SK-N-SH treated with all-trans-retinoic acid at 6 μM for 48 hours (cell line): ENCODE measurements around the gene FTH1.

ENCODE experiments used
- ATAC-seq: fragments of 200-7000 bp; cut with Tn5 transposase; 3 replicates; pipeline ENCODE4 v1.9.1; 2020; ENCODE audit warnings: mild to moderate bottlenecking, moderate library complexity
- ARNTL ChIP-seq: fragments of 450-650 bp; formaldehyde crosslinking; IDR thresholded peaks from 2 replicates; pipeline ENCODE4 v1.5.0; 2020; ENCODE audit warnings: low read depth, mild to moderate bottlenecking, moderate library complexity, borderline replicate concordance
- BACH2 ChIP-seq: fragments of 250-450 bp; sonication (Bioruptor Pico); IDR thresholded peaks from 2 replicates; pipeline ENCODE4 v1.9.0; 2021; ENCODE audit warnings: mild to moderate bottlenecking, borderline replicate concordance
- ESRRG ChIP-seq: fragments of 250-450 bp; sonication (Bioruptor Pico); IDR thresholded peaks from 2 replicates; pipeline ENCODE4 v1.6.1; 2021; ENCODE audit warnings: mild to moderate bottlenecking
- ISL1 ChIP-seq: fragments of 250-450 bp; sonication (Bioruptor Pico); IDR thresholded peaks from 2 replicates; pipeline ENCODE4 v2.1.2; 2022; ENCODE audit warnings: mild to moderate bottlenecking, moderate library complexity
- OSR1 ChIP-seq: fragments of 250-450 bp; sonication (Bioruptor Pico); IDR thresholded peaks from 2 replicates; pipeline ENCODE4 v1.8.0; 2022; ENCODE audit warnings: moderate library complexity, mild to moderate bottlenecking, inconsistent platforms
- RARB ChIP-seq: fragments of 250-450 bp; sonication (Bioruptor Pico); IDR thresholded peaks from 2 replicates; pipeline ENCODE4 v1.8.0; 2021; ENCODE audit warnings: mild to moderate bottlenecking, moderate library complexity
- SNAI2 ChIP-seq: fragments of 250-450 bp; sonication (Bioruptor Pico); IDR thresholded peaks from 2 replicates; pipeline ENCODE4 v1.5.0; 2020; ENCODE audit warnings: mild to moderate bottlenecking, moderate library complexity
- TCF4 ChIP-seq: fragments of 250-450 bp; sonication (Bioruptor Pico); IDR thresholded peaks from 2 replicates; pipeline ENCODE4 v1.8.0; 2021; ENCODE audit warnings: mild to moderate bottlenecking, moderate library complexity, borderline replicate concordance
- ZC3H10 ChIP-seq: fragments of 250-450 bp; sonication (Bioruptor Pico); IDR thresholded peaks from 2 replicates; pipeline ENCODE4 v1.5.1; 2021; ENCODE audit warnings: mild to moderate bottlenecking, moderate library complexity
- ZFP3 ChIP-seq: fragments of 250-450 bp; sonication (Bioruptor Pico); IDR thresholded peaks from 2 replicates; pipeline ENCODE4 v1.5.0; 2020; ENCODE audit warnings: mild to moderate bottlenecking, moderate library complexity
- ZFP30 ChIP-seq: fragments of 450-650 bp; formaldehyde crosslinking; IDR thresholded peaks from 2 replicates; pipeline ENCODE4 v1.5.0; 2022; ENCODE audit warnings: mild to moderate bottlenecking, moderate library complexity
- ZNF70 ChIP-seq: fragments of 450-650 bp; formaldehyde crosslinking; IDR thresholded peaks from 2 replicates; pipeline ENCODE4 v1.5.0; 2020; ENCODE audit warnings: mild to moderate bottlenecking, moderate library complexity
- ZNF8 ChIP-seq: fragments of 450-650 bp; formaldehyde crosslinking; IDR thresholded peaks from 2 replicates; pipeline ENCODE4 v1.5.0; 2020; ENCODE audit warnings: mild to moderate bottlenecking, moderate library complexity
- TF ChIP-seq, protein P1 (sequence below): fragments of 250-450 bp; sonication (Bioruptor Pico); IDR thresholded peaks from 2 replicates; pipeline ENCODE4 v1.5.0; 2020; ENCODE audit warnings: mild to moderate bottlenecking, moderate library complexity
- TF ChIP-seq, protein P2 (sequence below): fragments of 250-450 bp; sonication (Bioruptor Pico); IDR thresholded peaks from 2 replicates; pipeline ENCODE4 v1.5.1; 2020; ENCODE audit warnings: low read depth, mild to moderate bottlenecking, moderate library complexity
- TF ChIP-seq, protein P3 (sequence below): fragments of 250-450 bp; sonication (Bioruptor Pico); IDR thresholded peaks from 2 replicates; pipeline ENCODE4 v1.5.1; 2021; ENCODE audit warnings: mild to moderate bottlenecking, moderate library complexity
- TF ChIP-seq, protein P4 (sequence below): fragments of 250-450 bp; sonication (Bioruptor Pico); IDR thresholded peaks from 2 replicates; pipeline ENCODE4 v1.8.0; 2021; ENCODE audit warnings: low read depth, mild to moderate bottlenecking, moderate library complexity, borderline replicate concordance

The FTH1 gene

DNA sequence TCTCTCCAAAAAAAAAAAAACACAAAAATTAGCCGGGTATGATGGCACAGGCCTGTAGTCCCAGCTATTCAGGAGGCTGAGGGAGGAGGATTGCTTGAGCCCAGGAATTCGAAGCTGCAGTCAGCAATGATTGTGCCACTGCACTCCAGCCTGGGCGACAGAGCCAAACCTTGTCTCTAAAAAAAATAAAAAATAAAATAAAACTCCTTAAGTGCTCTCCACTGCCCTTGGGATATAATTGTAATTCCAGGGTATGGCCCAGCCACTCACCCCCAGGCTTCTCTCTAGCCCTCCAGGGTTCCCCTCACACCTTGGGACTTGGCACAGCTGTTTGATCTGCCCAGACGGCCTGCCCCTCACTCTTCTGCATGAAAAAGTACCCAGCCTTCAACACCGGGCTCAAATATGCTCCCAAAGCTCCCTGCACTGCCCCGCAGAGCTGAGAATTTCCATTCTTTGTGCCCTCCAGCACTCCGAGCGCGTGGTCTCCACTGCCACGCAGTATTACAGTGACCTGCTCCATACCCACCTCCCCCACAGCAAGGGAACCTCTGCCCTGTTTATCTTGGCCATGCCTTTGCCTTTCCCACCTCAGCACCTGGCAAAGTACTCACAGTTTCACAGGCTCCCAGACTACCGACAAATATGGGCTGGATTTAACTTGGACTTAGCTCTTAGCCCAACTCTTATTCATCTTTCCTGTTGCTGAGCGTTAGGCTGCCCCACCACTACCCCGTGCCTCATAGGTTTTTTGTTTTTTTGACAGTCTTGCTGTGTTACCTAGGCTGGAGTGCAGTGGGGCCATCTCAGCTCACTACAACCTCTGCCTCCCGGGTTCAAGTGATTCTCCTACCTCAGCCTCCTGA, 7.6 kb upstream of the FTH1 start:
- TF ChIP-seq ZNF8 (no peak), ZC3H10 (CRISPR knock-in tag) (no peak), ZNF70 (no peak), ZFP3 (CRISPR knock-in tag) (no peak), OSR1 (CRISPR knock-in tag) (no peak), ARNTL (CRISPR knock-in tag) (no peak), RARB (CRISPR knock-in tag) (no peak), ISL1 (CRISPR knock-in tag) (no peak), ESRRG (CRISPR knock-in tag) (no peak), SNAI2 (CRISPR knock-in tag) (no peak), ZFP30 (CRISPR knock-in tag) (no peak), TCF4 (no peak), BACH2 (no peak)
- TF ChIP-seq, protein P1, sequence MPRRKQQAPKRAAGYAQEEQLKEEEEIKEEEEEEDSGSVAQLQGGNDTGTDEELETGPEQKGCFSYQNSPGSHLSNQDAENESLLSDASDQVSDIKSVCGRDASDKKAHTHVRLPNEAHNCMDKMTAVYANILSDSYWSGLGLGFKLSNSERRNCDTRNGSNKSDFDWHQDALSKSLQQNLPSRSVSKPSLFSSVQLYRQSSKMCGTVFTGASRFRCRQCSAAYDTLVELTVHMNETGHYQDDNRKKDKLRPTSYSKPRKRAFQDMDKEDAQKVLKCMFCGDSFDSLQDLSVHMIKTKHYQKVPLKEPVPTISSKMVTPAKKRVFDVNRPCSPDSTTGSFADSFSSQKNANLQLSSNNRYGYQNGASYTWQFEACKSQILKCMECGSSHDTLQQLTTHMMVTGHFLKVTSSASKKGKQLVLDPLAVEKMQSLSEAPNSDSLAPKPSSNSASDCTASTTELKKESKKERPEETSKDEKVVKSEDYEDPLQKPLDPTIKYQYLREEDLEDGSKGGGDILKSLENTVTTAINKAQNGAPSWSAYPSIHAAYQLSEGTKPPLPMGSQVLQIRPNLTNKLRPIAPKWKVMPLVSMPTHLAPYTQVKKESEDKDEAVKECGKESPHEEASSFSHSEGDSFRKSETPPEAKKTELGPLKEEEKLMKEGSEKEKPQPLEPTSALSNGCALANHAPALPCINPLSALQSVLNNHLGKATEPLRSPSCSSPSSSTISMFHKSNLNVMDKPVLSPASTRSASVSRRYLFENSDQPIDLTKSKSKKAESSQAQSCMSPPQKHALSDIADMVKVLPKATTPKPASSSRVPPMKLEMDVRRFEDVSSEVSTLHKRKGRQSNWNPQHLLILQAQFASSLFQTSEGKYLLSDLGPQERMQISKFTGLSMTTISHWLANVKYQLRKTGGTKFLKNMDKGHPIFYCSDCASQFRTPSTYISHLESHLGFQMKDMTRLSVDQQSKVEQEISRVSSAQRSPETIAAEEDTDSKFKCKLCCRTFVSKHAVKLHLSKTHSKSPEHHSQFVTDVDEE (CRISPR knock-in tag) = no peak
- TF ChIP-seq, protein P2, sequence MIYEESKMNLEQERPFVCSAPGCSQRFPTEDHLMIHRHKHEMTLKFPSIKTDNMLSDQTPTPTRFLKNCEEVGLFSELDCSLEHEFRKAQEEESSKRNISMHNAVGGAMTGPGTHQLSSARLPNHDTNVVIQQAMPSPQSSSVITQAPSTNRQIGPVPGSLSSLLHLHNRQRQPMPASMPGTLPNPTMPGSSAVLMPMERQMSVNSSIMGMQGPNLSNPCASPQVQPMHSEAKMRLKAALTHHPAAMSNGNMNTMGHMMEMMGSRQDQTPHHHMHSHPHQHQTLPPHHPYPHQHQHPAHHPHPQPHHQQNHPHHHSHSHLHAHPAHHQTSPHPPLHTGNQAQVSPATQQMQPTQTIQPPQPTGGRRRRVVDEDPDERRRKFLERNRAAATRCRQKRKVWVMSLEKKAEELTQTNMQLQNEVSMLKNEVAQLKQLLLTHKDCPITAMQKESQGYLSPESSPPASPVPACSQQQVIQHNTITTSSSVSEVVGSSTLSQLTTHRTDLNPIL (CRISPR knock-in tag) = no peak
- ATAC-seq = no peak

DNA sequence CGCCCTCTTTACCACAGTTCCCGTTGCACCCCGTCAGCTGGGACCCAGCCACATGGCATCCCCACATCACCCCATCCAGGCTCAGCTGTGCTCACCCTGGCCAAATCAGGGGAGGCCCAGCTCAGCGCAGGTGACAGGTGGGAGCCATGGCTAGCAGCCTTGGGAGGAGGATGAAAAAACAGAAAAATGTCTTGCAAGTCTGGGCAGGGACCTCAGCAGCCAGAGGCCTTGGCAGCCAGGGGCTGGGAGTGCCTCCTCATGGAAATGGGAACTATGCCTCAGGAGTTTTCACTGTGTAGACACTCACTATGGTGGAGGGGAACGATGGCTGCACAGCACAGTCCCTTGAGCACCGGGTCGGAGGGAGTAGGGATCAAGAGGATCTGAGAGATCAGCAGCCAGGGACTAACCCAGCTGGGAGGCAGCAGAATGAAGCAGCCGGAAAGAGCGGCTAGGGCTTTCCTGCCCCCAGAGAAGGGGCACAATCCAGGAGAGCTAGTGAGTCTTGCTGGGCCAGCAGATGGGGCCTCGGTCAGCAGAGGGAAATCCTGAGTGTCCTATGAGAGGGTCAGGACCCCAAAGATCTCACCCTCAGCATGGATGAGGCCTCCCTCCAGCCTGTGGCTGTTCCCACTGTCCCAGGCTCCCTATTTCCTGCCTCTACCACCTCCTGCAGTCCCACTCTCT, 6.2 kb upstream of the FTH1 start:
- no peak for ATAC-seq
- TF ChIP-seq, protein P1 (CRISPR knock-in tag) = no peak
- TF ChIP-seq ESRRG (CRISPR knock-in tag) (no peak), ZFP3 (CRISPR knock-in tag) (no peak)
- TF ChIP-seq, protein P3, sequence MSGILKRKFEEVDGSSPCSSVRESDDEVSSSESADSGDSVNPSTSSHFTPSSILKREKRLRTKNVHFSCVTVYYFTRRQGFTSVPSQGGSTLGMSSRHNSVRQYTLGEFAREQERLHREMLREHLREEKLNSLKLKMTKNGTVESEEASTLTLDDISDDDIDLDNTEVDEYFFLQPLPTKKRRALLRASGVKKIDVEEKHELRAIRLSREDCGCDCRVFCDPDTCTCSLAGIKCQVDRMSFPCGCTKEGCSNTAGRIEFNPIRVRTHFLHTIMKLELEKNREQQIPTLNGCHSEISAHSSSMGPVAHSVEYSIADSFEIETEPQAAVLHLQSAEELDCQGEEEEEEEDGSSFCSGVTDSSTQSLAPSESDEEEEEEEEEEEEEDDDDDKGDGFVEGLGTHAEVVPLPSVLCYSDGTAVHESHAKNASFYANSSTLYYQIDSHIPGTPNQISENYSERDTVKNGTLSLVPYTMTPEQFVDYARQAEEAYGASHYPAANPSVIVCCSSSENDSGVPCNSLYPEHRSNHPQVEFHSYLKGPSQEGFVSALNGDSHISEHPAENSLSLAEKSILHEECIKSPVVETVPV (CRISPR knock-in tag) = no peak
- TF ChIP-seq, protein P4, sequence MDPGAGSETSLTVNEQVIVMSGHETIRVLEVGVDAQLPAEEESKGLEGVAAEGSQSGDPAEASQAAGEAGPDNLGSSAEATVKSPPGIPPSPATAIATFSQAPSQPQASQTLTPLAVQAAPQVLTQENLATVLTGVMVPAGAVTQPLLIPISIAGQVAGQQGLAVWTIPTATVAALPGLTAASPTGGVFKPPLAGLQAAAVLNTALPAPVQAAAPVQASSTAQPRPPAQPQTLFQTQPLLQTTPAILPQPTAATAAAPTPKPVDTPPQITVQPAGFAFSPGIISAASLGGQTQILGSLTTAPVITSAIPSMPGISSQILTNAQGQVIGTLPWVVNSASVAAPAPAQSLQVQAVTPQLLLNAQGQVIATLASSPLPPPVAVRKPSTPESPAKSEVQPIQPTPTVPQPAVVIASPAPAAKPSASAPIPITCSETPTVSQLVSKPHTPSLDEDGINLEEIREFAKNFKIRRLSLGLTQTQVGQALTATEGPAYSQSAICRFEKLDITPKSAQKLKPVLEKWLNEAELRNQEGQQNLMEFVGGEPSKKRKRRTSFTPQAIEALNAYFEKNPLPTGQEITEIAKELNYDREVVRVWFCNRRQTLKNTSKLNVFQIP (CRISPR knock-in tag) = no peak
